ENCODE results near the gene SMG6. TPM values are rescaled to one million over a fixed set of nuclear protein-coding genes. Genes with fewer than 3 reads are reported as not detected.

SMG6 gene
- total and polyA plus RNA-seq, 2 donors = 30.0 to 31.0 TPM

DNA sequence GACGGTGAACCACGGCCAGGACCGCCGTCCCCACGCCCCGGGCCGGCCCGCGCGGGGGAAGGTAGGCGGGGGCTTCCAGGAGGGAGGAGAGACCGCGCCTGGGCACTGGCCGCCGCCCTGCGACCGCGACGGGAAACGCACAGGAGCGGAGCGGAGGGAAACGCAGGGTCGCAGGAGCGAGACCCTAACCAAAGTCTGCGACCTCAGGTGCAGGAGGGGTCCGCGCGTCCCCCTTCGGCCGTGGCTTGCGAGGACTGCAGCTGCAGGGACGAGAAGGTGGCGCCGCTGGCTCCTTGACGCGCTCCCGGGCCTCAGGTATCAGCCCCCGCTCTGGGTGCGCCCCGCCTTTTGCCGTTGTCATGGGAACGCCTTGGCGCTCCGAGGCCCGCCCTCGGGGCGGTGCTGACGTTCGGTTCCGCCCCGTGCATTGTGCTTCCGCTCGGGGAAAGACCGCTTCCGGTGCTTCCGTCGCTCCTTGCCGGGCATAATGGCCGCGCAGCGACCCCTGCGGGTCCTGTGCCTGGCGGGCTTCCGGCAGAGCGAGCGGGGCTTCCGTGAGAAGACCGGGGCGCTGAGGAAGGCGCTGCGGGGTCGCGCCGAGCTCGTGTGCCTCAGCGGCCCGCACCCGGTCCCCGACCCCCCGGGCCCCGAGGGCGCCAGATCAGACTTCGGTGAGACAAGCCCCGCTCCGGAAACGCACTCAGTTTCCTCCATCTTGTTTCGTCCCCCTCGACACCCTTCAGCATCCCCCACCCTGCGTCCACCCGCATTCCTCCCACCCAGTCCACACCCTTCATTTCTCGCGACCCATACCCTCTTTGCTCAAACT is 261.8 kb downstream of the SMG6 start, which contains the start of gene OVCA2:
Gene OVCA2 (plus strand): TSS at position 462 of the 829 bp plus-strand sequence. CDS start 26 bp downstream, at position 488.
- H3K27me3 ChIP-seq (ENCODE audit: control insufficient read depth in 2 of 2, insufficient read depth in 1 of 2, low read length in 1 of 2) = no peaks in the 10 kb centered on the region
- peaks cover 15 to 23% of the 10 kb centered on the region in 2 donors for H3K4me1 ChIP-seq (ENCODE audit: control insufficient read depth in 2 of 2, insufficient read depth in 2 of 2, low read length in 2 of 2)
- H3K4me3 ChIP-seq (ENCODE audit: low read length in 2 of 2) = peak within 1 kb of the TSS; percentile 54 to 76
- H3K36me3 ChIP-seq (ENCODE audit: control insufficient read depth in 2 of 2, insufficient read depth in 2 of 2, low read length in 1 of 2) = peaks cover 16 to 26% of the 10 kb centered on the region in 2 donors
- 1% methylated on average over 92 of the region's 93 CpGs for WGBS
- peak within 1 kb of the TSS; percentile 41 to 92 for H3K27ac ChIP-seq (ENCODE audit: low read depth in 1 of 2, low read length in 1 of 2)
- DNase-seq (ENCODE audit: low read depth in 6 of 9, low spot score in 9 of 9) = peak; percentile 92 to 99 (median 97)
- no peaks in the 10 kb centered on the region for H3K9me3 ChIP-seq (ENCODE audit: control insufficient read depth in 2 of 2, insufficient read depth in 1 of 2, low read length in 1 of 2)

DNA sequence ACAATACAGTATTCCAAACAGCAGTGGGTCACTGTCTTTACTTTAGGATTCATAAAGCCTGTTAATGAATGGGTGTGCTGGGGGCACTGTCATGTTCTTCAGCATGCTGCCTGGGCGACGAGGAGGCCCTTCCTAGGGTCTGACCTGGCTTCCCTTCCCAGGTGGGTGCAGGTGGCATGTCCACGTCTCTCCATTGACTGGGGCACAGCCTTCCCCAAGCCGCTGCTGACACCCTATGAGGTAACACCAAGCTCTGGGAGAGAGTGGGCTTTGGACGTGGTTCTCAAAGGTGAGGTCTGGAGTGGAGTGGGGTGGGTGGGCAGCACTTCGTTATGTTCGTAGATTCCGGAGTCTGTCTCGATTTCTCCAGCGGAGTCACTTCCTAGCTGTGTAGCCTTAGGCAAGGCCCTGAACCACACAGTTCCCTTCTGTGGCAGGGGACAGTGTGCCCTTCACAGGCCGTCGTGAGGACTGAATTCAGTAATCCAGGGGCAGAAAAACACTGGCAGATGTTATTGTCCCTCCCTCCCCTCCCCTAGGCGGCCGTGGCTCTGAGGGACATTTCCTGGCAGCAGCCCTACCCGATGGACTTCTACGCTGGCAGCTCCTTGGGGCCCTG is 262.5 kb downstream of the SMG6 start:
- 76% methylated on average over 16 of the region's 16 CpGs for WGBS
- H3K4me1 ChIP-seq (ENCODE audit: control insufficient read depth in 2 of 2, insufficient read depth in 2 of 2, low read length in 2 of 2) = peaks cover 15 to 23% of the 10 kb centered on the region in 2 donors
- H3K27ac ChIP-seq (ENCODE audit: low read depth in 1 of 2, low read length in 1 of 2) = peak overlapping the region in 1 of 2 donors; percentile 72
- H3K36me3 ChIP-seq (ENCODE audit: control insufficient read depth in 2 of 2, insufficient read depth in 2 of 2, low read length in 1 of 2) = peaks cover 24 to 26% of the 10 kb centered on the region in 2 donors
- DNase-seq (ENCODE audit: low read depth in 6 of 9, low spot score in 9 of 9) = no peak
- H3K9me3 ChIP-seq (ENCODE audit: control insufficient read depth in 2 of 2, insufficient read depth in 1 of 2, low read length in 1 of 2) = no peaks in the 10 kb centered on the region
- no peaks in the 10 kb centered on the region for H3K27me3 ChIP-seq (ENCODE audit: control insufficient read depth in 2 of 2, insufficient read depth in 1 of 2, low read length in 1 of 2)
- peak overlapping the region; percentile 54 to 76 for H3K4me3 ChIP-seq (ENCODE audit: low read length in 2 of 2)

DNA sequence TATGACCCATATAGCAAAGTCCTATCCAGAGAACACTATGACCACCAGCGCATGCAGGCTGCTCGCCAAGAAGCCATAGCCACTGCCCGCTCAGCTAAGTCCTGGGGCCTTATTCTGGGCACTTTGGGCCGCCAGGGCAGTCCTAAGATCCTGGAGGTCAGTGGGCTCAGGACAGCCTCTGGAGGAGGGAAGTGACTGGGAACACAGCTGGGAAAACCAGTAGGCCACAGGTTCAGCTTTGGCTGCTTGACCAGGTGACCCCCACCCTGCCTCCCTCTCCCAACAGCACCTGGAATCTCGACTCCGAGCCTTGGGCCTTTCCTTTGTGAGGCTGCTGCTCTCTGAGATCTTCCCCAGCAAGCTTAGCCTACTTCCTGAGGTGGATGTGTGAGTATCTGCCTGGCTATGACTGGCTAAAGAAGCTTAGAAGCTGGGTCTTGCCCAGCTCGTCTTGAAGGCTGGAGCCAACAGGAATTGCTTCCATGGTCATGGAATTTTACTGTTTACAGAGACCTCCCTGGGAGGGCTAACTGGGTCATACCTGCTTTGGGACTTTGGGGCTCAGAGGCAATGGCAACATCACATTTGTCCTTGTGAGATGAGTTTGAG is 263.3 kb downstream of the SMG6 start:
- Histone ChIP-seq H3K4me1 (ENCODE audit: control insufficient read depth in 2 of 2, insufficient read depth in 2 of 2, low read length in 2 of 2) (peaks cover 15 to 23% of the 10 kb centered on the region in 2 donors), H3K4me3 (ENCODE audit: low read length in 2 of 2) (no peak overlapping the region), H3K27ac (ENCODE audit: low read depth in 1 of 2, low read length in 1 of 2) (no peak overlapping the region), H3K36me3 (ENCODE audit: control insufficient read depth in 2 of 2, insufficient read depth in 2 of 2, low read length in 1 of 2) (peaks cover 26 to 28% of the 10 kb centered on the region in 2 donors), H3K27me3 (ENCODE audit: control insufficient read depth in 2 of 2, insufficient read depth in 1 of 2, low read length in 1 of 2) (no peaks in the 10 kb centered on the region), H3K9me3 (ENCODE audit: control insufficient read depth in 2 of 2, insufficient read depth in 1 of 2, low read length in 1 of 2) (no peaks in the 10 kb centered on the region)
- no peak for DNase-seq (ENCODE audit: low read depth in 6 of 9, low spot score in 9 of 9)
- 97% methylated on average over 7 of the region's 7 CpGs for WGBS

DNA sequence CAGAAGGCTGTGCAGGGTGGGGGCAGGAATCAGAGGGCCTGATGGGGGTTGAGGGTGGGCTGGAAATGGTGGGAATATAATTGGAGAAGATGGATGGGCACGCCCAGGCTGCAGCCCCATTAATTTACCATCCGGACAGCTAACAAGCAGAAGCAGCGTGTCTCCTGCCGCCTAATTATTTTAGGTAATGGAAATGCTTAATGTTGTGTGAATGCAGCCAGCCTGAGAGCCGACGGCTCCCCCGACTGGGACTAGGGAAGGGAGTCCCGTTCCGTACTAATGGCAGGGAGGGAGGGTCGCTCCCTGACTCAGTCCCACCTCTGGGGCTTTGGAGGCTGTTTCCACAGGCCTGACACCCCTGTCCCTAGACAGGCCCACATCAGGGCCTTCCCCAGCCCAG is 266.4 kb downstream of the SMG6 start:
- H3K27me3 ChIP-seq (ENCODE audit: control insufficient read depth in 2 of 2, insufficient read depth in 1 of 2, low read length in 1 of 2) = no peaks in the 10 kb centered on the region
- peaks cover 19 to 25% of the 10 kb centered on the region in 2 donors for H3K36me3 ChIP-seq (ENCODE audit: control insufficient read depth in 2 of 2, insufficient read depth in 2 of 2, low read length in 1 of 2)
- no peak overlapping the region for H3K27ac ChIP-seq (ENCODE audit: low read depth in 1 of 2, low read length in 1 of 2)
- H3K4me1 ChIP-seq (ENCODE audit: control insufficient read depth in 2 of 2, insufficient read depth in 2 of 2, low read length in 2 of 2) = peaks cover 7 to 8% of the 10 kb centered on the region in 2 donors
- no peak for DNase-seq (ENCODE audit: low read depth in 6 of 9, low spot score in 9 of 9)
- no peaks in the 10 kb centered on the region for H3K9me3 ChIP-seq (ENCODE audit: control insufficient read depth in 2 of 2, insufficient read depth in 1 of 2, low read length in 1 of 2)
- WGBS = 97% methylated on average over 10 of the region's 10 CpGs
- no peak overlapping the region for H3K4me3 ChIP-seq (ENCODE audit: low read length in 2 of 2)

DNA sequence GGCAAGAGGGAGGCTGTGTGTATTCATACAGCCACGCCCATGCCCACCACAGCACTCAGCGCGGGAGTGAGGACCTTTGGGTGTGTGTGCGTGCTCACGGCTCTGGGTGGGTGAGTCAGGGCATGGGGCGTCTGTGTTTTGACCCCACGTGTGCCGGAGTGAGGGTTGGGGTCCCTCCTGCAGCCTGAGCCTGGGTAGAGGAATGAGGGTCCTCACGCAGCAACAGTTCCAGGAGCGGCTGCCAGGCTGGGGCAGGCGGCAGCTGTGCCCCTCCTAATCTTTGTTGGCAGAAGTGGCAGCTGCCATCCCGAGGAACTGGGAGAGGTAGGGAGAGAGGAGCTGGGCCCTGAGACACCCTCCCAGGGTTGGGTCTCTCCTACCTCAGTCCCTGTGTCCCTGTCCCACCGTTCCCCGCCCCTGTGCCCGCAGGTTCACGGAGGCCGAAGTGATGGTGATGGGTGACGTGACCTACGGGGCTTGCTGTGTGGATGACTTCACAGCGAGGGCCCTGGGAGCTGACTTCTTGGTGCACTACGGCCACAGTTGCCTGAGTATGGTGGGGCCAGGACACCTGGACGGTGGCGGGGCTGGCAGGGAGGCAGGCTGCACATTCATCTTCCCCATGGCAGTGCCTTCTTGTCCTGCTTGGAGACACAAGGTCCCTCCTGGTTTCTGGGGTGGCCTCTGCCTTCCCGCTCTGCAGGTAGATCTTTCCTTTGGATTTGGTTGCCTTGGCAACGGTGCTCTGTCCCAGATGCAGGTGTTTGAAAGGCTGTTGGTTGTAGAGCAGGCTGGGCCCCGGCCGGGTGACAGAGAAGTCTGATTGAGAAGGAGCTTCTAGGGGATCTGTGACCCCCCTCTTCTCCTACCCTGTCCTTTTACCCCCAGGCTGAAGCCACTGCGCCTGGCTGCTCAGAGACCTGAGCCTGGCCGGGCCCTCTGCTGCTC is 267.8 kb downstream of the SMG6 start:
- 97% methylated on average over 29 of the region's 29 CpGs for WGBS
- Histone ChIP-seq H3K9me3 (ENCODE audit: control insufficient read depth in 2 of 2, insufficient read depth in 1 of 2, low read length in 1 of 2) (no peaks in the 10 kb centered on the region), H3K27me3 (ENCODE audit: control insufficient read depth in 2 of 2, insufficient read depth in 1 of 2, low read length in 1 of 2) (no peaks in the 10 kb centered on the region), H3K4me3 (ENCODE audit: low read length in 2 of 2) (no peak overlapping the region), H3K4me1 (ENCODE audit: control insufficient read depth in 2 of 2, insufficient read depth in 2 of 2, low read length in 2 of 2) (peaks cover under 1 to 4% of the 10 kb centered on the region in 2 donors), H3K27ac (ENCODE audit: low read depth in 1 of 2, low read length in 1 of 2) (no peak overlapping the region), H3K36me3 (ENCODE audit: control insufficient read depth in 2 of 2, insufficient read depth in 2 of 2, low read length in 1 of 2) (peaks cover 15 to 25% of the 10 kb centered on the region in 2 donors)
- DNase-seq (ENCODE audit: low read depth in 6 of 9, low spot score in 9 of 9) = no peak

DNA sequence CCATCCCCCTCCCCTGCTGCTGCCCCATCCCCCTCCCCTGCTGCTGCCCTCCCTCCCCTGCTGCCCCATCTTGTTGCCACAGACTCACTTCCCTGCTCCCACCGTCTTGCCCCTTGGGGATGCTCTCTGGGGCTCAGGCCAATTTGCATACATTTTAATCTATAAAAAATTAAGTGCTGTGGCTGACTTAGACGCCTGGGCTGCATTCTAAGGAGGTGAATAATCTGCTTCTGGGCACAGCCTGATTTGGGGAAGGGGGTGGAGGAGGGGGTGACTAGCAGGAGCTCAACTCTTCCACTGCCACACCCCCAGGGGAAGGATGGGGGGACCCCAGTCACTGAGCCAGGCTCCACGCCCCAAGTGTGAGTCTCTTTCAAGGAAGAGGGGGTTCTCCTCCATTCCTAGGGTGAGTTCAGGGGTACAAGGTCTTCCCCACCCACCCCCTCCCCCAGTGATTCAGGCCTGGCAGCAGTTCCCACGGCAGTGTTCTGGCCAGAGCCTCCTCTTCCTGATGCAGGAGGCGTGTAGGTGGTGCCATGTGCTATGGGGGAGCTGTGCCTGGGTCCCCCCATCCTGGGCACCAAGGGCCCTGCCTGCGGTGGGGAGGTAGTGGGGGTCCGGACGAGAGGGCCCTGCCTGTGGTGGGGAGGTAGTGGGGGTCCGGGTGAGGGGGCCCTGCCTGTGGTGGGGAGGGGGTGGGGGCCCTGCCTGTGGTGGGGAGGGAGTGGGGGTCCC is 268.6 kb downstream of the SMG6 start:
- H3K9me3 ChIP-seq (ENCODE audit: control insufficient read depth in 2 of 2, insufficient read depth in 1 of 2, low read length in 1 of 2) = peaks cover 0 to under 1% of the 10 kb centered on the region in 2 donors
- no peak overlapping the region for H3K4me3 ChIP-seq (ENCODE audit: low read length in 2 of 2)
- WGBS = 82% methylated on average over 8 of the region's 9 CpGs
- H3K27ac ChIP-seq (ENCODE audit: low read depth in 1 of 2, low read length in 1 of 2) = no peak overlapping the region
- no peak for DNase-seq (ENCODE audit: low read depth in 6 of 9, low spot score in 9 of 9)
- peaks cover 0 to 11% of the 10 kb centered on the region in 2 donors for H3K4me1 ChIP-seq (ENCODE audit: control insufficient read depth in 2 of 2, insufficient read depth in 2 of 2, low read length in 2 of 2)
- H3K27me3 ChIP-seq (ENCODE audit: control insufficient read depth in 2 of 2, insufficient read depth in 1 of 2, low read length in 1 of 2) = peaks cover 0 to 3% of the 10 kb centered on the region in 2 donors
- H3K36me3 ChIP-seq (ENCODE audit: control insufficient read depth in 2 of 2, insufficient read depth in 2 of 2, low read length in 1 of 2) = peaks cover 14 to 24% of the 10 kb centered on the region in 2 donors

DNA sequence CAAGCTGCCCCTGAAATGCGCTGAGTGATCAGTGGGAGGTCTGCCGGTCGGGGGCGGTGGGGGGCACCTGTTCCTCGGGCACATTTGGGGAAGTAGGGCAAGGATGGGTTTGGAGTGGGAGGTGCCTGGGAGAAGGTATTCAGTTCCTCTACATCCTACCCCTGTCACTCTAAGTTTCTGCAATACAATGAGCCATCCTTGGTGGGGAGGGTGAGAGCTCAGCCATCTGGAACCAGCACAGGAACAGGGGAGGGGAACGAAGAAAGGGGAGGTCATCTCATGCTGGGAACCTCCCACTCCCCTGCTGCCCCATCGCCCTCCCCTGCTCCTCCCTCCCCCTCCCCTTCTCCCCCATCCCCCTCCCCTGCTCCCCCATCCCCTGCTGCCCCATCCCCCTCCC is 269.4 kb downstream of the SMG6 start:
- 96% methylated on average over 7 of the region's 7 CpGs for WGBS
- H3K27ac ChIP-seq (ENCODE audit: low read depth in 1 of 2, low read length in 1 of 2) = no peak overlapping the region
- H3K9me3 ChIP-seq (ENCODE audit: control insufficient read depth in 2 of 2, insufficient read depth in 1 of 2, low read length in 1 of 2) = peaks cover 0 to 5% of the 10 kb centered on the region in 2 donors
- H3K27me3 ChIP-seq (ENCODE audit: control insufficient read depth in 2 of 2, insufficient read depth in 1 of 2, low read length in 1 of 2) = peaks cover 5 to 12% of the 10 kb centered on the region in 2 donors
- H3K36me3 ChIP-seq (ENCODE audit: control insufficient read depth in 2 of 2, insufficient read depth in 2 of 2, low read length in 1 of 2) = peaks cover 14 to 23% of the 10 kb centered on the region in 2 donors
- H3K4me3 ChIP-seq (ENCODE audit: low read length in 2 of 2) = no peak overlapping the region
- no peak for DNase-seq (ENCODE audit: low read depth in 6 of 9, low spot score in 9 of 9)
- H3K4me1 ChIP-seq (ENCODE audit: control insufficient read depth in 2 of 2, insufficient read depth in 2 of 2, low read length in 2 of 2) = peaks cover 0 to 17% of the 10 kb centered on the region in 2 donors

DNA sequence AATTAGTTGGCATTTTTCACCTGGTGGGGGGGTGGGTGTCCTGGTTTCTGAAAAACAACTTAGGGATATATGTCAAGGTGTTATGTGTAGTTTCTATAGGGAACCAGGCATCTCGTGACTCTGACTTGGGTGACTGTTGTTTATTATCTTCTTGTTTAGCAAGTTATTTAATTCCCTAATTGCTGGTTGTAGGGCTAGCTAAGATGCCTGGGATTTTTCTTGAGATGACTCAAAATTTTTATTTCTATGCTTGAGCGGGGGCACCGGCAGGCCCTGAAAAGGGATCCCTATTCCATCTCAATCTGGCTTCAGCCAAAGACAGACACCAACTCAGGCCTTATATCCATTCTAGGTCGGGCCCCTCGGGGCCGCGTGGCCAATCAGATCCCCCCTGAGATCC is 270.4 kb downstream of the SMG6 start:
- DNase-seq (ENCODE audit: low read depth in 6 of 9, low spot score in 9 of 9) = no peak
- H3K4me1 ChIP-seq (ENCODE audit: control insufficient read depth in 2 of 2, insufficient read depth in 2 of 2, low read length in 2 of 2) = peaks cover 0 to 20% of the 10 kb centered on the region in 2 donors
- H3K27ac ChIP-seq (ENCODE audit: low read depth in 1 of 2, low read length in 1 of 2) = no peak overlapping the region
- H3K4me3 ChIP-seq (ENCODE audit: low read length in 2 of 2) = no peak overlapping the region
- H3K27me3 ChIP-seq (ENCODE audit: control insufficient read depth in 2 of 2, insufficient read depth in 1 of 2, low read length in 1 of 2) = peaks cover 11 to 22% of the 10 kb centered on the region in 2 donors
- H3K9me3 ChIP-seq (ENCODE audit: control insufficient read depth in 2 of 2, insufficient read depth in 1 of 2, low read length in 1 of 2) = peaks cover 0 to 5% of the 10 kb centered on the region in 2 donors
- WGBS = 97% methylated on average over 7 of the region's 7 CpGs
- H3K36me3 ChIP-seq (ENCODE audit: control insufficient read depth in 2 of 2, insufficient read depth in 2 of 2, low read length in 1 of 2) = peaks cover 14 to 23% of the 10 kb centered on the region in 2 donors
